ENCODE data around the gene NXPE3. TPM values are rescaled to one million over a fixed set of nuclear protein-coding genes. Genes with fewer than 3 reads are reported as not detected.

Gene NXPE3
- total RNA-seq, 3 donors from 2014 or later: 1.7 to 15.1 (median 3.8) TPM

DNA sequence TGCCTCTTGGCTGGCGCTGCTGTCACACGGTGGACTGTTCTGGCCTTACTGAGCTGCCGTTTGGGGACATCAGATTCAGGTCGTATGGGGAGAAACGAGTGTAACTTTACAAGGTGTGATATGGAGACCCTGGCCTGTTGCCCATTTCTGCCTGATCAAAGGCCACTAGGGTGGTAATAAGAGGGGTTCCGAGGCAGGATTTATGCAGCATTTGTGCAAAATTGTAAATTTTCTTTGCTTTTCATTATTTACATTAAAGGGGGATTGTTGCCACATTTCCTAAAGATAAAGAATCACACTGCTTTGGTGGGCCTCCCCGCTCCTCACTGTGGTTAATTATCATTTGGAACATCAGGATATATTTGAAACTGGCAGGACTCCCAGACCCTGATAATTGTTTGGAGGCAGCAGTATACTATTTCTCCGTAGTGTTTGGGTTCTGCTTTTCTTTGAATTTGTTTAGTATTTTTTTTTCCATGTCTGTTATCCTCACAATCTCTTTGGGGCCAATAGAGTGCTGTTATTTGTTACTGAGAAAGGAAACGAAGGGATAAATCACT, 891 bp downstream of the NXPE3 start:
- DNase-seq (no peak), ATAC-seq (no peak)
- Histone ChIP-seq H3K4me1 (ENCODE audit: low read depth) (peaks cover 5% of the 10 kb centered on the region), H3K4me3 (peak overlapping the region; percentile 40), H3K36me3 (ENCODE audit: low read depth) (no peaks in the 10 kb centered on the region), H3K9me3 (no peaks in the 10 kb centered on the region)
- intact Hi-C loops (cut with DNase I, micrococcal nuclease): no loop called here
- TF ChIP-seq, protein P1, sequence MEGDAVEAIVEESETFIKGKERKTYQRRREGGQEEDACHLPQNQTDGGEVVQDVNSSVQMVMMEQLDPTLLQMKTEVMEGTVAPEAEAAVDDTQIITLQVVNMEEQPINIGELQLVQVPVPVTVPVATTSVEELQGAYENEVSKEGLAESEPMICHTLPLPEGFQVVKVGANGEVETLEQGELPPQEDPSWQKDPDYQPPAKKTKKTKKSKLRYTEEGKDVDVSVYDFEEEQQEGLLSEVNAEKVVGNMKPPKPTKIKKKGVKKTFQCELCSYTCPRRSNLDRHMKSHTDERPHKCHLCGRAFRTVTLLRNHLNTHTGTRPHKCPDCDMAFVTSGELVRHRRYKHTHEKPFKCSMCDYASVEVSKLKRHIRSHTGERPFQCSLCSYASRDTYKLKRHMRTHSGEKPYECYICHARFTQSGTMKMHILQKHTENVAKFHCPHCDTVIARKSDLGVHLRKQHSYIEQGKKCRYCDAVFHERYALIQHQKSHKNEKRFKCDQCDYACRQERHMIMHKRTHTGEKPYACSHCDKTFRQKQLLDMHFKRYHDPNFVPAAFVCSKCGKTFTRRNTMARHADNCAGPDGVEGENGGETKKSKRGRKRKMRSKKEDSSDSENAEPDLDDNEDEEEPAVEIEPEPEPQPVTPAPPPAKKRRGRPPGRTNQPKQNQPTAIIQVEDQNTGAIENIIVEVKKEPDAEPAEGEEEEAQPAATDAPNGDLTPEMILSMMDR (IDR thresholded peaks at IDR 0.05): no peak

GRCh38 chr3:101780661-101781060, 1.6 kb downstream of the NXPE3 start:
- no peaks in the 10 kb centered on the region for H3K36me3 ChIP-seq (ENCODE audit: low read depth)
- TF ChIP-seq, protein P1 (IDR thresholded peaks at IDR 0.05): no peak
- DNase-seq: peak in 1 of 3 donors; percentile 16
- peaks cover 5% of the 10 kb centered on the region for H3K4me1 ChIP-seq (ENCODE audit: low read depth)
- intact Hi-C loops (cut with DNase I, micrococcal nuclease): no loop called here
- no peaks in the 10 kb centered on the region for H3K9me3 ChIP-seq
- no peak for ATAC-seq
- no peak overlapping the region for H3K4me3 ChIP-seq

- TF ChIP-seq, protein P1 (IDR thresholded peaks at IDR 0.05): no peak
- H3K36me3 ChIP-seq (ENCODE audit: low read depth): no peaks in the 10 kb centered on the region
- intact Hi-C loops (cut with DNase I, micrococcal nuclease): no loop called here
- no peaks in the 10 kb centered on the region for H3K9me3 ChIP-seq
- ATAC-seq: no peak
- DNase-seq: no peak
- H3K4me1 ChIP-seq (ENCODE audit: low read depth): peaks cover 5% of the 10 kb centered on the region
- H3K4me3 ChIP-seq: no peak overlapping the region
These were observed 2.2 kb downstream of the NXPE3 start for GRCh38 chr3:101781166-101781565.

DNA sequence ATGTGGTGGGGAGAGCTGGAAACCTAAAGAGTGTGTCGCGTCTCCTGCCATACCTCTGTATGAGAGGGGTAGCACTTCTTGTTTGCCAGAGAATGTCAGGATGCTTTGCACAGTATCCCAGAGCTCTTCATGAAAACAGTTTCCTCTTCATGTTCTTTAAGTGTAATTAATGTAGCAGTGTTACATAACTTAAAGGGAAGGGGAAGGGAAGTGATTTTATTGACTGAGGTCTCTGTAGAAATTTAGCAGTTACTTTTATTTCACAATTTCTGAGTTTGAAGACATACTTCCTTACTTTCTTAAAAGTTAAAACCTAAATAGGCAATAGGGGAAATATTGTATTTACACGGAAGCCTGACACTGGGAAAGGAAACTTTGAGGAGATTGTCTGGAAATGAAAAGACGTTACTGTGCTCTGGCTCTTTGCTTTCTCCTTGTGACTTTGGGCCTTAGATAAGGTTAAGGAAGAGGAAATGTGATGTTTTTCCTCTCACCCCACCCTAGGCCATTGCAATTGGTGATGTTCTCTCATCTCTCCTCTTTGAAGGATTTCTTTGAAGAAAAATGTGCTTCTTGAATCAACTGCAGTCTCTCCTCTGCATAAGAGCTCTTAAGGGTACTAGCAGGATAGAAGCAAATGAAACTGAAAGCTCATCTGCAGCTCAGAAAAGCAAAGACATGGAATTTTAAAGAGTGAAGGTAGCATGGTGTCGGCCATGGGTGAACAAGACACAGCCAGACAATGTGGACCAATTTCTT, 6.0 kb downstream of the NXPE3 start:
- H3K9me3 ChIP-seq: no peaks in the 10 kb centered on the region
- DNase-seq (no peak), ATAC-seq (peak; percentile 22)
- no peaks in the 10 kb centered on the region for H3K36me3 ChIP-seq (ENCODE audit: low read depth)
- H3K4me3 ChIP-seq: no peak overlapping the region
- intact Hi-C loops (cut with DNase I, micrococcal nuclease): no loop called here
- TF ChIP-seq, protein P1 (IDR thresholded peaks at IDR 0.05): no peak
- H3K4me1 ChIP-seq (ENCODE audit: low read depth): no peaks in the 10 kb centered on the region

DNA sequence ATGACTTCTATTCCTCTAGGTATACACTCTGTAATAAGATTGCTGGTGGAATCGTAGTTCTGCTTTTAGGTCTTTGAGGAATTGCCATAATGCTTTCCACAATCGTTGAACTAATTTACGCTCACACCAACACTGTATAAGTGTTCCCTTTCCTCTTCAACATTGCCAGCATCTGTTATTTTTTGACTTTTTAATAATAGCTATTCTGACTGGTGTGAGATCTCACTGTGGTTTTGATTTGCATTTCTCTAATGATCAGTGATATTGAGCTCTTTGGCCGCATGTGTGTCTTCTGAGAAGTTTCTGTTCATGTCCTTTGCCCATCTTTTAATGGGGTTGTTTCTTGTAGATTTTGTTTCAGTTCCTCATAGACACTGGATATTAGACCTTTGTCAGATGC, 12.8 kb downstream of the NXPE3 start:
- intact Hi-C loops (cut with DNase I, micrococcal nuclease): no loop called here
- Histone ChIP-seq H3K4me3 (no peak overlapping the region), H3K4me1 (ENCODE audit: low read depth) (no peaks in the 10 kb centered on the region), H3K9me3 (peaks cover 6% of the 10 kb centered on the region), H3K36me3 (ENCODE audit: low read depth) (no peaks in the 10 kb centered on the region)
- DNase-seq (no peak), ATAC-seq (peak; percentile 34)
- TF ChIP-seq, protein P1 (IDR thresholded peaks at IDR 0.05): no peak

Data from mucosa of descending colon (tissue), 3 donors.